Hindlimb muscle (tissue), 1 donor: Measurements from ENCODE around the gene LSAMP. TPM values are rescaled to one million over a fixed set of nuclear protein-coding genes. Genes with fewer than 3 reads are reported as not detected.
"Not testable (repeated sequence)": the region's sequence is repeated elsewhere in the genome, so short reads cannot be mapped to it uniquely, and the experiment has no call there.

Source experiments
- DNase-seq: peaks from one replicate; pipeline ENCODE4 v3.0.0-alpha.2; 2013
- polyA plus RNA-seq: library from polyadenylated mRNA; unstranded; fragments of 120-200 nt; gene quantifications from one replicate; pipeline ENCODE4 v1.2.1, GENCODE V29; 2013; ENCODE audit not compliant: insufficient read length

The LSAMP gene
- polyA plus RNA-seq, 1 donor = 8.6 TPM

GRCh38 chr3:115832265-115832664 is 613.0 kb downstream of the LSAMP start:
- DNase-seq = no peak

GRCh38 chr3:115831864-115832263 is 613.4 kb downstream of the LSAMP start:
- DNase-seq = no peak

- no peak for DNase-seq
Observed at GRCh38 chr3:115830764-115831395, 614.4 kb downstream of the LSAMP start.

- no peak for DNase-seq
Observed at GRCh38 chr3:115828401-115828800, 616.9 kb downstream of the LSAMP start.

- no peak for DNase-seq
Observed at GRCh38 chr3:115827495-115827894, 617.8 kb downstream of the LSAMP start.

GRCh38 chr3:115825046-115825445 is 620.2 kb downstream of the LSAMP start:
- no peak for DNase-seq

- DNase-seq = no peak
Observed at GRCh38 chr3:115823083-115823482, 622.2 kb downstream of the LSAMP start.

- no peak for DNase-seq
Observed at GRCh38 chr3:115822579-115822978, 622.7 kb downstream of the LSAMP start.

GRCh38 chr3:115819785-115820384 is 625.4 kb downstream of the LSAMP start:
- peak; percentile 82 for DNase-seq

- peak; percentile 54 for DNase-seq
Observed at GRCh38 chr3:115814778-115815380, 630.4 kb downstream of the LSAMP start.

- no peak for DNase-seq
Observed at GRCh38 chr3:115814006-115814405, 631.3 kb downstream of the LSAMP start.

- no peak for DNase-seq
Observed at GRCh38 chr3:115808816-115809215, 636.5 kb downstream of the LSAMP start.

GRCh38 chr3:115808244-115808643 is 637.0 kb downstream of the LSAMP start:
- DNase-seq = no peak

GRCh38 chr3:115806501-115806900 is 638.8 kb downstream of the LSAMP start:
- DNase-seq = no peak

GRCh38 chr3:115805520-115805919 is 639.8 kb downstream of the LSAMP start:
- DNase-seq = no peak

GRCh38 chr3:115804713-115805119 is 640.6 kb downstream of the LSAMP start:
- DNase-seq = peak; percentile 5

GRCh38 chr3:115804200-115804599 is 641.1 kb downstream of the LSAMP start:
- DNase-seq = no peak

- no peak for DNase-seq
Observed at GRCh38 chr3:115803661-115804060, 641.6 kb downstream of the LSAMP start.

- DNase-seq = no peak
Observed at GRCh38 chr3:115800489-115801075, 644.7 kb downstream of the LSAMP start.

GRCh38 chr3:115800065-115800464 is 645.2 kb downstream of the LSAMP start:
- not testable (repeated sequence) for DNase-seq

- no peak for DNase-seq
Observed at GRCh38 chr3:115792206-115792955, 652.9 kb downstream of the LSAMP start.

- not testable (repeated sequence) for DNase-seq
Observed at GRCh38 chr3:115791271-115792153, 653.8 kb downstream of the LSAMP start.
